Osteoblast (primary cell): ENCODE results near the gene DIAPH1. TPM values are rescaled to one million over a fixed set of nuclear protein-coding genes. Genes with fewer than 3 reads are reported as not detected.
A peak's percentile ranks its signal among the peaks of the same experiment; 100 is the strongest.

Experiments used
- DNase-seq: peaks from one replicate; pipeline ENCODE4 v3.0.0; 2011; ENCODE audit warnings: low spot score, mixed read lengths; ENCODE audit not compliant: insufficient read length; ENCODE audit errors: missing footprints
- H2AFZ ChIP-seq: 2 replicates; pipeline ENCODE4 v1.6.0; 2011; ENCODE audit warnings: mild to moderate bottlenecking, low read length
- H3K27ac ChIP-seq: 2 replicates; pipeline ENCODE4 v1.5.1; 2011; ENCODE audit warnings: mild to moderate bottlenecking, low read depth, low read length, moderate library complexity
- H3K27me3 ChIP-seq: 2 replicates; pipeline ENCODE4 v1.6.0; 2012; ENCODE audit warnings: mild to moderate bottlenecking, control low read depth, inconsistent platforms, low read length, moderate library complexity; ENCODE audit not compliant: insufficient read depth
- H3K36me3 ChIP-seq: 2 replicates; pipeline ENCODE4 v1.5.1; 2011; ENCODE audit warnings: mild to moderate bottlenecking, low read length, control low read depth, moderate library complexity; ENCODE audit not compliant: insufficient read depth
- H3K4me1 ChIP-seq: 2 replicates; pipeline ENCODE4 v1.5.1; 2011; ENCODE audit warnings: mild to moderate bottlenecking, low read length, control low read depth, moderate library complexity; ENCODE audit not compliant: insufficient read depth
- H3K4me2 ChIP-seq: 2 replicates; pipeline ENCODE4 v1.6.0; 2011; ENCODE audit warnings: mild to moderate bottlenecking, low read length; ENCODE audit not compliant: insufficient read depth
- H3K4me3 ChIP-seq: fragments of 200-600 bp; sonication (generic); 3 replicates; pipeline ENCODE4 v1.5.1; 2012; ENCODE audit warnings: mild to moderate bottlenecking, low read length, inconsistent platforms; ENCODE audit not compliant: insufficient read depth
- H3K79me2 ChIP-seq: 2 replicates; pipeline ENCODE4 v1.6.0; 2012; ENCODE audit warnings: mild to moderate bottlenecking, low read length, control low read depth, inconsistent platforms; ENCODE audit not compliant: insufficient read depth
- H3K9me3 ChIP-seq: 2 replicates; pipeline ENCODE4 v1.5.1; 2011; ENCODE audit warnings: low read depth, low read length, control low read depth
- H4K20me1 ChIP-seq: 2 replicates; pipeline ENCODE4 v1.6.0; 2012; ENCODE audit warnings: mild to moderate bottlenecking, low read length, control low read depth; ENCODE audit not compliant: insufficient read depth
- CTCF ChIP-seq: IDR thresholded peaks from 2 replicates; pipeline ENCODE4 v1.5.1; 2011; ENCODE audit warnings: mild to moderate bottlenecking, low read depth, low read length, moderate library complexity; ENCODE audit errors: extremely low read depth
- total RNA-seq: library from RNA; depleted of rRNA; stranded (reverse); fragments of >200 nt; gene quantifications from 2 replicates; pipeline ENCODE4 v1.2.3, GENCODE V29; 2012

The DIAPH1 gene
- total RNA-seq, 1 donor = 18.5 TPM

DNA sequence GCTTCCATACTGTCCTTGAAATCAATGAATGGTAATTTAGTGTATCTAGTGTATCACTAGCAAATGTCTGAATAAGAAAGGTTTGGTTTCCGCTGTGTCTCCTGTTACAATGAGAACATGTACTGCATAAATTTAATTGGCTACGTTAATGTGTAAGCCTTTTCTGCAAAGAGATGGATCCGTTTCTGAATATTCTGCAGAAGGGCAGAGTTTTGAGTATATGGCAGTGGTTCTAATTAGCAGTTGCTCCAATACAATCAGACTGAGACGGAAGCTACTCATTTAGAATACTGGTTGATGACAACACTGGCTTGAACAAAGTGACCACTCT lies 134.5 kb downstream of the DIAPH1 start:
- Histone ChIP-seq H4K20me1 (peaks cover 44% of the 10 kb centered on the region), H3K27me3 (no peaks in the 10 kb centered on the region), H3K4me3 (no peak overlapping the region), H2AFZ (no peak overlapping the region), H3K4me2 (peak overlapping the region; percentile 21), H3K79me2 (peaks cover 84% of the 10 kb centered on the region), H3K27ac (no peak overlapping the region), H3K9me3 (no peaks in the 10 kb centered on the region), H3K36me3 (peaks cover 16% of the 10 kb centered on the region), H3K4me1 (peaks cover 23% of the 10 kb centered on the region)
- no peak for DNase-seq
- no peak for TF ChIP-seq CTCF

- Histone ChIP-seq H3K9me3 (no peaks in the 10 kb centered on the region), H3K4me2 (no peak overlapping the region), H3K4me1 (peaks cover 22% of the 10 kb centered on the region), H3K27ac (no peak overlapping the region), H3K79me2 (peaks cover 86% of the 10 kb centered on the region), H2AFZ (no peak overlapping the region), H3K27me3 (no peaks in the 10 kb centered on the region), H3K36me3 (peaks cover 16% of the 10 kb centered on the region), H3K4me3 (no peak overlapping the region), H4K20me1 (peaks cover 44% of the 10 kb centered on the region)
- no peak for DNase-seq
- no peak for TF ChIP-seq CTCF
Observed at GRCh38 chr5:141483902-141484301, 134.9 kb downstream of the DIAPH1 start.

- peaks cover 44% of the 10 kb centered on the region for H4K20me1 ChIP-seq
- no peaks in the 10 kb centered on the region for H3K27me3 ChIP-seq
- no peaks in the 10 kb centered on the region for H3K36me3 ChIP-seq
- H3K4me3 ChIP-seq = no peak overlapping the region
- peak overlapping the region; percentile 6 for H3K4me2 ChIP-seq
- H3K4me1 ChIP-seq = peaks cover 35% of the 10 kb centered on the region
- no peak overlapping the region for H2AFZ ChIP-seq
- no peaks in the 10 kb centered on the region for H3K9me3 ChIP-seq
- peaks cover 69% of the 10 kb centered on the region for H3K79me2 ChIP-seq
- DNase-seq = peak; percentile 68
- H3K27ac ChIP-seq = no peak overlapping the region
- no peak for TF ChIP-seq CTCF
Observed at GRCh38 chr5:141479776-141480175, 139.0 kb downstream of the DIAPH1 start.

DNA sequence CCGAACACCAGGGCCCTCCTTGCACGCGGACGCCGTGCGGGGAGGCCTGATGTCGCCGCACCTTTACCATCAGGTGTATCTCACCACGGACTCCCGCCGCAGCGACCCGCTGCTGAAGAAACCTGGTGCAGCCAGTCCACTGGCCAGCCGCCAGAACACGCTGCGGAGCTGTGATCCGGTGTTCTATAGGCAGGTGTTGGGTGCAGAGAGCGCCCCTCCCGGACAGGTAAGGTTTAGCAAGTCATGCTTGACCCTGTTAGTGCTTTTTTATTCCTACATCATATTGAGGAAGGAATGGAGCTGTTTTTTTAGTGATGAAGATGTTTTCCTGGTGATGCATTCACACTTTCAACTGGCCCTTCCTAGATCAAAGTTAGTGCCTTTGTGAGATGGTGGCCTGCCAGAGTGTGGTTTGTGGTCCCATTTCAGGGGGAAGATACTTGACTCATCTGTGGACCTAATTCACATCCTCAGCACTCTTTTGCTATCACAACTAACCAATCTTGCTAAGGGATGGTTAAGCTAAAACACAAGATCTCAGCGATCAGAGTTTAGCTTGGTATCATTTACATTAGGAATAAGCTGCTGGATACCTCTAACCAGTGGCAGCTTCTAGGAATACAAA lies 140.4 kb downstream of the DIAPH1 start:
- H3K27ac ChIP-seq = no peak overlapping the region
- DNase-seq = peak; percentile 47
- no peaks in the 10 kb centered on the region for H3K36me3 ChIP-seq
- H3K79me2 ChIP-seq = peaks cover 57% of the 10 kb centered on the region
- peaks cover 35% of the 10 kb centered on the region for H3K4me1 ChIP-seq
- TF ChIP-seq CTCF = peak; percentile 43
- H3K27me3 ChIP-seq = no peaks in the 10 kb centered on the region
- H3K4me3 ChIP-seq = peak overlapping the region; percentile 77
- H4K20me1 ChIP-seq = peaks cover 42% of the 10 kb centered on the region
- H2AFZ ChIP-seq = no peak overlapping the region
- H3K4me2 ChIP-seq = peak overlapping the region; percentile 93
- no peaks in the 10 kb centered on the region for H3K9me3 ChIP-seq
